ENCODE data around the gene ZFP1.

Gene ZFP1

GRCh38 chr16:75111961-75112733, 36.2 kb upstream of the ZFP1 start:
- no peaks in the 10 kb centered on the region for H3F3A ChIP-seq (ENCODE audit: insufficient read depth, low read length)
- H2AFZ ChIP-seq (ENCODE audit: low read length) = no peak overlapping the region
- H3K4me2 ChIP-seq (ENCODE audit: low read depth, low read length) = no peak overlapping the region
- H3K4me3 ChIP-seq (ENCODE audit: low read length) = no peak overlapping the region
- H3K79me2 ChIP-seq (ENCODE audit: low read length) = no peaks in the 10 kb centered on the region
- H3K36me3 ChIP-seq (replicated peaks; ENCODE audit: insufficient read depth, low read length) = no peaks in the 10 kb centered on the region
- DNase-seq = no peak
- no peaks in the 10 kb centered on the region for H3K4me1 ChIP-seq (ENCODE audit: low read length)
- H3K27me3 ChIP-seq (replicated peaks; ENCODE audit: insufficient read depth, low read length) = no peaks in the 10 kb centered on the region
- H4K20me1 ChIP-seq (ENCODE audit: insufficient read depth, low read length) = no peaks in the 10 kb centered on the region
- TF ChIP-seq EZH2 (optimal IDR thresholded peaks at IDR 0.05; ENCODE audit: low read depth, low read length) (no peak), EZH2phosphoT487 (IDR thresholded peaks at IDR 0.05; ENCODE audit: low read length) (no peak), CTCF (IDR thresholded peaks at IDR 0.05; ENCODE audit: low read length) (no peak)
- no peak overlapping the region for H3K9ac ChIP-seq (ENCODE audit: low read length)
- H3K9me3 ChIP-seq (replicated peaks; ENCODE audit: insufficient read depth, low read length) = no peaks in the 10 kb centered on the region
- H3K9me2 ChIP-seq (replicated peaks; ENCODE audit: insufficient read depth, low read length) = no peaks in the 10 kb centered on the region
- H3K27ac ChIP-seq (ENCODE audit: low read length) = no peak overlapping the region

GRCh38 chr16:75112734-75113491, 35.4 kb upstream of the ZFP1 start:
- Histone ChIP-seq H3K27me3 (replicated peaks; ENCODE audit: insufficient read depth, low read length) (no peaks in the 10 kb centered on the region), H3K4me3 (ENCODE audit: low read length) (no peak overlapping the region), H3K4me2 (ENCODE audit: low read depth, low read length) (no peak overlapping the region), H3K79me2 (ENCODE audit: low read length) (no peaks in the 10 kb centered on the region), H3F3A (ENCODE audit: insufficient read depth, low read length) (no peaks in the 10 kb centered on the region), H3K9ac (ENCODE audit: low read length) (no peak overlapping the region), H2AFZ (ENCODE audit: low read length) (no peak overlapping the region), H3K9me3 (replicated peaks; ENCODE audit: insufficient read depth, low read length) (no peaks in the 10 kb centered on the region), H4K20me1 (ENCODE audit: insufficient read depth, low read length) (no peaks in the 10 kb centered on the region), H3K27ac (ENCODE audit: low read length) (no peak overlapping the region), H3K36me3 (replicated peaks; ENCODE audit: insufficient read depth, low read length) (no peaks in the 10 kb centered on the region), H3K9me2 (replicated peaks; ENCODE audit: insufficient read depth, low read length) (no peaks in the 10 kb centered on the region), H3K4me1 (ENCODE audit: low read length) (no peaks in the 10 kb centered on the region)
- TF ChIP-seq EZH2phosphoT487 (IDR thresholded peaks at IDR 0.05; ENCODE audit: low read length) = no peak
- no peak for TF ChIP-seq CTCF (IDR thresholded peaks at IDR 0.05; ENCODE audit: low read length)
- no peak for TF ChIP-seq EZH2 (optimal IDR thresholded peaks at IDR 0.05; ENCODE audit: low read depth, low read length)
- no peak for DNase-seq

- no peaks in the 10 kb centered on the region for H3K36me3 ChIP-seq (replicated peaks; ENCODE audit: insufficient read depth, low read length)
- H3K9me3 ChIP-seq (replicated peaks; ENCODE audit: insufficient read depth, low read length) = no peaks in the 10 kb centered on the region
- H3K4me1 ChIP-seq (ENCODE audit: low read length) = no peaks in the 10 kb centered on the region
- no peak for DNase-seq
- H3K9me2 ChIP-seq (replicated peaks; ENCODE audit: insufficient read depth, low read length) = no peaks in the 10 kb centered on the region
- no peak overlapping the region for H3K27ac ChIP-seq (ENCODE audit: low read length)
- no peaks in the 10 kb centered on the region for H3F3A ChIP-seq (ENCODE audit: insufficient read depth, low read length)
- H3K9ac ChIP-seq (ENCODE audit: low read length) = no peak overlapping the region
- no peak overlapping the region for H3K4me3 ChIP-seq (ENCODE audit: low read length)
- H3K4me2 ChIP-seq (ENCODE audit: low read depth, low read length) = no peak overlapping the region
- TF ChIP-seq EZH2phosphoT487 (IDR thresholded peaks at IDR 0.05; ENCODE audit: low read length) (no peak), EZH2 (optimal IDR thresholded peaks at IDR 0.05; ENCODE audit: low read depth, low read length) (no peak), CTCF (IDR thresholded peaks at IDR 0.05; ENCODE audit: low read length) (no peak)
- no peaks in the 10 kb centered on the region for H4K20me1 ChIP-seq (ENCODE audit: insufficient read depth, low read length)
- H3K27me3 ChIP-seq (replicated peaks; ENCODE audit: insufficient read depth, low read length) = no peaks in the 10 kb centered on the region
- no peaks in the 10 kb centered on the region for H3K79me2 ChIP-seq (ENCODE audit: low read length)
- no peak overlapping the region for H2AFZ ChIP-seq (ENCODE audit: low read length)
These were observed 34.7 kb upstream of the ZFP1 start for GRCh38 chr16:75113541-75114121.

All from MM.1S (cell line).